Gastroesophageal sphincter (tissue), 3 donors: ENCODE measurements around the gene ANKRD60.

Source experiments
- EP300 ChIP-seq: sonication (generic); formaldehyde crosslinking; IDR thresholded peaks from one replicate; pipeline ENCODE4 v1.6.1; 2017; ENCODE audit warnings: antibody characterized with exemption, mild to moderate bottlenecking
- POLR2A ChIP-seq, 2 donors: fragments of 450-650 bp; IDR thresholded peaks; one replicate each; pipeline ENCODE4 v1.6.1; 2017; ENCODE audit warnings: antibody characterized with exemption in 2 of 2, mild to moderate bottlenecking in 2 of 2, moderate library complexity in 1 of 2
- TF ChIP-seq, protein P1 (sequence below), 4 experiments: fragments of 200-600 bp in 2 of 4; fragments of 450-650 bp in 2 of 4; sonication (generic) in 1 of 4; IDR thresholded peaks; one replicate each; pipeline ENCODE4 v1.5.1; 2017 to 2019; ENCODE audit warnings: antibody characterized with exemption in 4 of 4, mild to moderate bottlenecking in 2 of 4, moderate library complexity in 2 of 4

- TF ChIP-seq, protein P1, sequence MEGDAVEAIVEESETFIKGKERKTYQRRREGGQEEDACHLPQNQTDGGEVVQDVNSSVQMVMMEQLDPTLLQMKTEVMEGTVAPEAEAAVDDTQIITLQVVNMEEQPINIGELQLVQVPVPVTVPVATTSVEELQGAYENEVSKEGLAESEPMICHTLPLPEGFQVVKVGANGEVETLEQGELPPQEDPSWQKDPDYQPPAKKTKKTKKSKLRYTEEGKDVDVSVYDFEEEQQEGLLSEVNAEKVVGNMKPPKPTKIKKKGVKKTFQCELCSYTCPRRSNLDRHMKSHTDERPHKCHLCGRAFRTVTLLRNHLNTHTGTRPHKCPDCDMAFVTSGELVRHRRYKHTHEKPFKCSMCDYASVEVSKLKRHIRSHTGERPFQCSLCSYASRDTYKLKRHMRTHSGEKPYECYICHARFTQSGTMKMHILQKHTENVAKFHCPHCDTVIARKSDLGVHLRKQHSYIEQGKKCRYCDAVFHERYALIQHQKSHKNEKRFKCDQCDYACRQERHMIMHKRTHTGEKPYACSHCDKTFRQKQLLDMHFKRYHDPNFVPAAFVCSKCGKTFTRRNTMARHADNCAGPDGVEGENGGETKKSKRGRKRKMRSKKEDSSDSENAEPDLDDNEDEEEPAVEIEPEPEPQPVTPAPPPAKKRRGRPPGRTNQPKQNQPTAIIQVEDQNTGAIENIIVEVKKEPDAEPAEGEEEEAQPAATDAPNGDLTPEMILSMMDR (IDR thresholded peaks at IDR 0.05) = no peak
- TF ChIP-seq EP300 = no peak
- no peak for TF ChIP-seq POLR2A (IDR thresholded peaks at IDR 0.05)
Observed at GRCh38 chr20:58261660-58262059, 33.2 kb upstream of the ANKRD60 start.
